ENCODE data around the gene RDH11. TPM values are rescaled to one million over a fixed set of nuclear protein-coding genes. Genes with fewer than 3 reads are reported as not detected.
A peak's percentile ranks its signal among the peaks of the same experiment; 100 is the strongest.

Gene RDH11, protein sequence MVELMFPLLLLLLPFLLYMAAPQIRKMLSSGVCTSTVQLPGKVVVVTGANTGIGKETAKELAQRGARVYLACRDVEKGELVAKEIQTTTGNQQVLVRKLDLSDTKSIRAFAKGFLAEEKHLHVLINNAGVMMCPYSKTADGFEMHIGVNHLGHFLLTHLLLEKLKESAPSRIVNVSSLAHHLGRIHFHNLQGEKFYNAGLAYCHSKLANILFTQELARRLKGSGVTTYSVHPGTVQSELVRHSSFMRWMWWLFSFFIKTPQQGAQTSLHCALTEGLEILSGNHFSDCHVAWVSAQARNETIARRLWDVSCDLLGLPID
- 1,000 to 10,000 TPM in 1 of 2 donors, 100 to 1,000 TPM in 1; 134 to 2,107 TPM for total RNA-seq

- intact Hi-C loops (cut with DNase I): loop anchor here (5.0 to 10.0 kb wide), 2 partner anchors 73 to 261 kb away; no protein-coding TSS in a partner anchor
- under 1% methylated on average over 25 of the region's 25 CpGs for WGBS
- no peaks in the 10 kb centered on the region for H3K27me3 ChIP-seq (replicated peaks; ENCODE audit: insufficient read depth)
- H3K9me3 ChIP-seq: no peaks in the 10 kb centered on the region
- peaks cover 10% of the 10 kb centered on the region for H3K4me1 ChIP-seq (replicated peaks)
- TF ChIP-seq CTCF (IDR thresholded peaks at IDR 0.05) (no peak), POLR2A (IDR thresholded peaks at IDR 0.05) (peak; percentile 89), POLR2AphosphoS5 (IDR thresholded peaks at IDR 0.05) (peak; percentile 91)
- peak; percentile 93 for DNase-seq (ENCODE audit: low spot score)
- peak within 1 kb of the TSS; percentile 84 to 92 for H3K27ac ChIP-seq
- H3K36me3 ChIP-seq: peaks cover 0 to 3% of the 10 kb centered on the region in 2 donors
- H3K4me3 ChIP-seq: peak within 1 kb of the TSS; percentile 68 to 71
Observed at GRCh38 chr14:67695394-67695949, at the start of gene RDH11. Gene RDH11, minus strand, starts transcription at chr14:67695764. Its CDS starts 61 bp downstream, at chr14:67695703.

- no peak for TF ChIP-seq POLR2A (IDR thresholded peaks at IDR 0.05)
- no peak for TF ChIP-seq POLR2AphosphoS5 (IDR thresholded peaks at IDR 0.05)
- TF ChIP-seq CTCF (IDR thresholded peaks at IDR 0.05): no peak
Observed at GRCh38 chr14:67744046-67744445, 48.5 kb upstream of the RDH11 start.

GRCh38 chr14:67738740-67739504 is 43.4 kb upstream of the RDH11 start:
- Histone ChIP-seq H3K27ac (no peak overlapping the region), H3K9me3 (no peaks in the 10 kb centered on the region), H3K36me3 (no peaks in the 10 kb centered on the region), H3K4me3 (no peak overlapping the region), H3K27me3 (replicated peaks; ENCODE audit: insufficient read depth) (no peaks in the 10 kb centered on the region), H3K4me1 (replicated peaks) (no peaks in the 10 kb centered on the region)
- no peak for DNase-seq (ENCODE audit: low spot score)
- intact Hi-C loops (cut with DNase I): no loop called here
- TF ChIP-seq CTCF (IDR thresholded peaks at IDR 0.05) (no peak), POLR2AphosphoS5 (IDR thresholded peaks at IDR 0.05) (peak; percentile 31)
- WGBS: 56% methylated on average over 12 of the region's 12 CpGs

More at GRCh38 chr14:67744046-67744445, 48.5 kb upstream of the RDH11 start:
- no peak for DNase-seq (ENCODE audit: low spot score)
- intact Hi-C loops (cut with DNase I): no loop called here
- H3K27ac ChIP-seq: no peak overlapping the region
- peaks cover 0 to 9% of the 10 kb centered on the region in 2 donors for H3K36me3 ChIP-seq
- H3K4me1 ChIP-seq (replicated peaks): no peaks in the 10 kb centered on the region
- H3K9me3 ChIP-seq: no peaks in the 10 kb centered on the region
- 56% methylated on average over 2 of the region's 2 CpGs for WGBS
- no peak overlapping the region for H3K4me3 ChIP-seq
- H3K27me3 ChIP-seq (replicated peaks; ENCODE audit: insufficient read depth): no peaks in the 10 kb centered on the region

- TF ChIP-seq CTCF (IDR thresholded peaks at IDR 0.05) (no peak), POLR2AphosphoS5 (IDR thresholded peaks at IDR 0.05) (no peak), POLR2A (IDR thresholded peaks at IDR 0.05) (no peak)
- no peak overlapping the region for H3K4me3 ChIP-seq
- 94% methylated on average over 4 of the region's 4 CpGs for WGBS
- H3K27ac ChIP-seq: no peak overlapping the region
- no peaks in the 10 kb centered on the region for H3K27me3 ChIP-seq (replicated peaks; ENCODE audit: insufficient read depth)
- no peaks in the 10 kb centered on the region for H3K36me3 ChIP-seq
- DNase-seq (ENCODE audit: low spot score): no peak
- intact Hi-C loops (cut with DNase I): no loop called here
- H3K9me3 ChIP-seq: no peaks in the 10 kb centered on the region
- H3K4me1 ChIP-seq (replicated peaks): no peaks in the 10 kb centered on the region
Observed at GRCh38 chr14:67736771-67737170, 41.2 kb upstream of the RDH11 start.

All from prostate gland (tissue), 2 donors.